SK-N-SH (cell line): ENCODE data around the gene PPCS. TPM values are rescaled to one million over a fixed set of nuclear protein-coding genes. Genes with fewer than 3 reads are reported as not detected.

Experiments used
- CTCF ChIA-PET: fragments of 300-600, 350-600 bp; formaldehyde crosslinking; extraction: SDS; loops from one replicate; lab custom pipeline; 2021; lab: Yijun Ruan, JAX
- POLR2A ChIA-PET: fragments of 350-600 bp; sonication (Branson Sonifier 250); formaldehyde crosslinking; extraction: SDS; loops from one replicate; lab custom pipeline; 2020; ENCODE audit warnings: antibody characterized with exemption, inconsistent platforms; lab: Yijun Ruan, JAX
- DNase-seq: peaks from one replicate; pipeline ENCODE4 v3.0.0; 2012
- H2AFZ ChIP-seq: fragments of 200-600 bp; sonication (generic); 2 replicates; pipeline ENCODE4 v1.8.1; 2016; ENCODE audit warnings: antibody characterized with exemption, mild to moderate bottlenecking, low read depth
- H3F3A ChIP-seq: fragments of 200-600 bp; sonication (generic); replicated peaks from 2 replicates; pipeline ENCODE3; 2016; ENCODE audit warnings: antibody characterized with exemption, mild to moderate bottlenecking; ENCODE audit not compliant: insufficient read depth
- H3K27ac ChIP-seq, 2 experiments: fragments of 200-500 bp in 1 of 2; fragments of 200-600 bp in 1 of 2; sonication (Bioruptor generic) in 1 of 2; sonication (generic), shearing (Covaris generic) in 1 of 2; 2 replicates each; pipeline versions ENCODE4 v1.5.1 to v1.6.1; 2014 to 2016; ENCODE audit warnings: low read depth in 2 of 2, inconsistent platforms in 1 of 2, low read length in 1 of 2, mild to moderate bottlenecking in 1 of 2, mixed read lengths in 1 of 2
- H3K27me3 ChIP-seq: fragments of 200-600 bp; sonication (generic), shearing (Covaris generic); 2 replicates; pipeline ENCODE4 v1.6.1; 2016; ENCODE audit warnings: mixed run types; ENCODE audit not compliant: insufficient read depth
- H3K36me3 ChIP-seq, 2 experiments: fragments of 200-500 bp in 1 of 2; fragments of 200-600 bp in 1 of 2; sonication (Bioruptor generic) in 1 of 2; sonication (generic) in 1 of 2; replicated peaks in 1 of 2; 2 replicates each; pipeline versions ENCODE3 to v1.5.1; 2014 to 2016; ENCODE audit warnings: low read length in 1 of 2, mild to moderate bottlenecking in 1 of 2; ENCODE audit not compliant: insufficient read depth in 2 of 2, control insufficient read depth in 1 of 2
- H3K4me1 ChIP-seq, 2 experiments: fragments of 200-500 bp in 1 of 2; fragments of 200-600 bp in 1 of 2; sonication (Bioruptor generic) in 1 of 2; sonication (generic), shearing (Covaris generic) in 1 of 2; 2 replicates each; pipeline versions ENCODE4 v1.5.1 to v1.6.1; 2014 to 2016; ENCODE audit warnings: low read depth in 1 of 2, low read length in 1 of 2, mixed run types in 1 of 2; ENCODE audit not compliant: insufficient read depth in 2 of 2, control insufficient read depth in 1 of 2
- H3K4me2 ChIP-seq: fragments of 200-600 bp; sonication (generic), shearing (Covaris generic); 2 replicates; pipeline ENCODE4 v1.6.1; 2017; ENCODE audit warnings: mixed run types
- H3K4me3 ChIP-seq, 2 experiments: fragments of 200-500 bp in 1 of 2; fragments of 200-600 bp in 1 of 2; sonication (Bioruptor generic) in 1 of 2; sonication (generic), shearing (Covaris generic) in 1 of 2; 2 replicates each; pipeline versions ENCODE4 v1.5.1 to v1.8.1; 2014 to 2016; ENCODE audit warnings: low read depth in 2 of 2, inconsistent platforms in 1 of 2, low read length in 1 of 2, mild to moderate bottlenecking in 1 of 2, mixed read lengths in 1 of 2, moderate library complexity in 1 of 2
- H3K79me2 ChIP-seq: fragments of 200-600 bp; sonication (generic); 2 replicates; pipeline ENCODE4 v1.8.1; 2017; ENCODE audit warnings: mild to moderate bottlenecking; ENCODE audit not compliant: insufficient read depth
- H3K9ac ChIP-seq: fragments of 200-600 bp; sonication (generic); 2 replicates; pipeline ENCODE4 v1.6.1; 2017; ENCODE audit warnings: mixed run types
- H3K9me2 ChIP-seq: fragments of 200-600 bp; sonication (generic); 2 replicates; pipeline ENCODE4 v1.6.1; 2017; ENCODE audit warnings: mixed run types
- H3K9me3 ChIP-seq: fragments of 200-600 bp; sonication (generic); 2 replicates; pipeline ENCODE4 v1.6.1; 2017; ENCODE audit warnings: mixed run types, mild to moderate bottlenecking, moderate library complexity
- H4K20me1 ChIP-seq: fragments of 200-600 bp; sonication (generic); 2 replicates; pipeline ENCODE4 v1.6.1; 2017; ENCODE audit warnings: mild to moderate bottlenecking, mixed run types; ENCODE audit not compliant: insufficient read depth
- CHD2 ChIP-seq: fragments of 150-350 bp; IDR thresholded peaks from 2 replicates; pipeline ENCODE4 v1.6.1; 2018; ENCODE audit warnings: low read length; ENCODE audit not compliant: partially characterized antibody
- EP300 ChIP-seq, 2 experiments: IDR thresholded peaks; 2 replicates each; pipeline versions ENCODE4 v1.4.0 to v1.6.1; 2012; ENCODE audit warnings: borderline replicate concordance in 1 of 2, low read depth in 1 of 2, low read length in 1 of 2
- FOXJ3 ChIP-seq: sonication (generic); formaldehyde crosslinking; IDR thresholded peaks from 2 replicates; pipeline ENCODE4 v1.5.1; 2020; ENCODE audit warnings: mild to moderate bottlenecking, missing genetic modification reagents
- FOXM1 ChIP-seq: IDR thresholded peaks from 2 replicates; pipeline ENCODE4 v1.4.0; 2012; ENCODE audit warnings: low read depth, mild to moderate bottlenecking
- JUND ChIP-seq: IDR thresholded peaks from 2 replicates; pipeline ENCODE4 v1.4.0; 2012
- MXI1 ChIP-seq: IDR thresholded peaks from 2 replicates; pipeline ENCODE4 v1.6.1; 2012; ENCODE audit warnings: mild to moderate bottlenecking, low read depth, low read length, improper control_type of control experiment
- NFIC ChIP-seq: IDR thresholded peaks from 2 replicates; pipeline ENCODE4 v1.4.0; 2012; ENCODE audit warnings: borderline replicate concordance
- NRF1 ChIP-seq: IDR thresholded peaks from 2 replicates; pipeline ENCODE4 v1.6.1; 2012; ENCODE audit warnings: low read depth, mild to moderate bottlenecking, low read length
- POLR2AphosphoS5 ChIP-seq: IDR thresholded peaks from 2 replicates; pipeline ENCODE4 v1.6.1; 2012; ENCODE audit warnings: low read depth, low read length
- RFX5 ChIP-seq: IDR thresholded peaks from 2 replicates; pipeline ENCODE4 v1.6.1; 2012; ENCODE audit warnings: mild to moderate bottlenecking, improper control_type of control experiment, low read length
- RXRA ChIP-seq: IDR thresholded peaks from 2 replicates; pipeline ENCODE4 v1.4.0; 2012; ENCODE audit warnings: low read depth, mild to moderate bottlenecking, borderline replicate concordance
- SIN3A ChIP-seq: IDR thresholded peaks from 2 replicates; pipeline ENCODE4 v1.6.1; 2012; ENCODE audit warnings: low read depth, mild to moderate bottlenecking, low read length, moderate library complexity, borderline replicate concordance
- TAF1 ChIP-seq: IDR thresholded peaks from 2 replicates; pipeline ENCODE4 v1.6.1; 2012; ENCODE audit warnings: low read depth, mild to moderate bottlenecking, low read length, moderate library complexity, borderline replicate concordance
- TEAD4 ChIP-seq: IDR thresholded peaks from 2 replicates; pipeline ENCODE4 v1.4.0; 2012; ENCODE audit warnings: mild to moderate bottlenecking, borderline replicate concordance; ENCODE audit not compliant: insufficient read depth
- YY1 ChIP-seq: IDR thresholded peaks from 2 replicates; pipeline ENCODE4 v1.4.0; 2012; ENCODE audit warnings: low read depth, mild to moderate bottlenecking
- WGBS: methylation state at CpG from one replicate; pipeline ENCODE4 v1.1.6; 2017; ENCODE audit warnings: low lambda C conversion rate; 5-methylcytosine and 5-hydroxymethylcytosine counted together
- polyA plus RNA-seq, 3 experiments: library from polyadenylated mRNA; depleted of rRNA; stranded (reverse); fragments of >200 nt; gene quantifications; 2 replicates each; pipeline ENCODE4 v1.2.3, GENCODE V29; 2012
- TF ChIP-seq, protein P1 (sequence below): IDR thresholded peaks from 2 replicates; pipeline ENCODE4 v1.4.0; 2012; ENCODE audit warnings: low read depth
- TF ChIP-seq, protein P2 (sequence below): IDR thresholded peaks from 2 replicates; pipeline ENCODE4 v1.4.0; 2012; ENCODE audit warnings: low read depth, borderline replicate concordance
- TF ChIP-seq, protein P3 (sequence below): fragments of 150-350 bp; IDR thresholded peaks from 2 replicates; pipeline ENCODE4 v1.6.1; 2017; ENCODE audit warnings: antibody characterized with exemption, low read length, low read depth, borderline replicate concordance

The PPCS gene
- polyA plus RNA-seq (2012; rRNA removed) = 25.9 and 40.0 TPM in 2 replicates
- 33.4 and 39.2 TPM in 2 replicates for polyA plus RNA-seq (2012; cell fraction: cytosol; rRNA removed)
- polyA plus RNA-seq (2012; cell fraction: nucleus; rRNA removed) = 44.4 and 77.9 TPM in 2 replicates

DNA sequence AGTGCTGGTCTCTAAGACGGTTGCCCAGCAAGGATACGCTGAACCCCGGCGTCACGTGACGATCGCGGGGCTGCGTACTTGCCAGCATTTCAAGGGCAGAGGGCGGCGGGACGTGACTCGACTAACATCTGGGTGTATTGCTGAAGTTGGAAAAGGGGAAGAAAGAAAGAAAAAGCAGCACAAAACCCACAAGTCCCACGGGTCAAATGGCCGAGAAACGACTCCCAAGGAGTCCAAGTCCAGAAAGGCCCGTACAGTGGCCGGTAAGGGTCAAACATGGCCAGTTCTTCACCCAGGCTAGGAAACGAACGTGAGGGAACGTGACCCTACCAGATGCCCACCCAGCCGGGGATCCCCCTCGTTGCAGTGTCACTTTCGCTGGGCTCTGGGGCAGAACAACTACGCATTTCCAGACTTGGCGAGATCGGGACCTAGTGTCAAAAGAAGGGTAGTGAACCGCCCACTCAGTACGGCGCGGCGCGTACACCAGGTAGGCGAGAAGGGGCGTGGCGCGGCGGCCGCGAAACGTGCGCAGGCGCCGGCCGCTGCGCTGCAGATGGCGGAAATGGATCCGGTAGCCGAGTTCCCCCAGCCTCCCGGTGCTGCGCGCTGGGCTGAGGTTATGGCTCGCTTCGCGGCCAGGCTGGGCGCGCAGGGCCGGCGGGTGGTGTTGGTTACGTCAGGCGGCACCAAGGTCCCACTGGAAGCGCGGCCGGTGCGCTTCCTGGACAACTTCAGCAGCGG is at the start of gene PPCS, which contains the start of gene ZMYND12:
PPCS (plus strand) TSS at position 534 of the 744 bp plus-strand sequence; CDS start at position 557, 23 bp downstream.
ZMYND12 (minus strand) TSS at position 13 of the 744 bp plus-strand sequence. CDS start 25 bp downstream, outside the sequence.
- peak; percentile 9 for TF ChIP-seq CHD2
- TF ChIP-seq MXI1 = peak; percentile 77; the same call in 1 of the 2 replicates
- TF ChIP-seq JUND = no peak
- TF ChIP-seq, protein P1, sequence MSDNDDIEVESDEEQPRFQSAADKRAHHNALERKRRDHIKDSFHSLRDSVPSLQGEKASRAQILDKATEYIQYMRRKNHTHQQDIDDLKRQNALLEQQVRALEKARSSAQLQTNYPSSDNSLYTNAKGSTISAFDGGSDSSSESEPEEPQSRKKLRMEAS = peak; percentile 14
- TF ChIP-seq, protein P2, sequence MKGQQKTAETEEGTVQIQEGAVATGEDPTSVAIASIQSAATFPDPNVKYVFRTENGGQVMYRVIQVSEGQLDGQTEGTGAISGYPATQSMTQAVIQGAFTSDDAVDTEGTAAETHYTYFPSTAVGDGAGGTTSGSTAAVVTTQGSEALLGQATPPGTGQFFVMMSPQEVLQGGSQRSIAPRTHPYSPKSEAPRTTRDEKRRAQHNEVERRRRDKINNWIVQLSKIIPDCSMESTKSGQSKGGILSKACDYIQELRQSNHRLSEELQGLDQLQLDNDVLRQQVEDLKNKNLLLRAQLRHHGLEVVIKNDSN = peak; percentile 96
- TF ChIP-seq EP300 (IDR thresholded peaks at IDR 0.05; ENCODE audit: borderline replicate concordance in 1 of 2, low read depth in 1 of 2, low read length in 1 of 2) = peak in 1 of 2 experiments; percentile 12; a peak in 1 of 4 replicates
- TF ChIP-seq POLR2AphosphoS5 = peak; percentile 84
- peak; percentile 56; the same call in 1 of the 2 replicates for TF ChIP-seq FOXJ3
- no peak for TF ChIP-seq RFX5
- no peak for TF ChIP-seq FOXM1
- no peak for TF ChIP-seq NFIC
- TF ChIP-seq TAF1 = peak; percentile 74
- peak; percentile 22; the same call in 1 of the 2 replicates for TF ChIP-seq TEAD4
- TF ChIP-seq YY1 = peak; percentile 77
- TF ChIP-seq, protein P3, sequence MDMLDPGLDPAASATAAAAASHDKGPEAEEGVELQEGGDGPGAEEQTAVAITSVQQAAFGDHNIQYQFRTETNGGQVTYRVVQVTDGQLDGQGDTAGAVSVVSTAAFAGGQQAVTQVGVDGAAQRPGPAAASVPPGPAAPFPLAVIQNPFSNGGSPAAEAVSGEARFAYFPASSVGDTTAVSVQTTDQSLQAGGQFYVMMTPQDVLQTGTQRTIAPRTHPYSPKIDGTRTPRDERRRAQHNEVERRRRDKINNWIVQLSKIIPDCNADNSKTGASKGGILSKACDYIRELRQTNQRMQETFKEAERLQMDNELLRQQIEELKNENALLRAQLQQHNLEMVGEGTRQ = peak; percentile 67
- peak; percentile 92 for TF ChIP-seq NRF1
- no peak for TF ChIP-seq RXRA
- no peak for TF ChIP-seq SIN3A
- Histone ChIP-seq H3K79me2 (peaks cover 14% of the 10 kb centered on the region; the same call in 1 of the 2 replicates), H4K20me1 (no peaks in the 10 kb centered on the region), H3K4me3 (peak within 1 kb of the TSS; percentile 77 to 89), H3K27me3 (no peaks in the 10 kb centered on the region), H3K9me3 (no peaks in the 10 kb centered on the region), H3K4me2 (peak within 1 kb of the TSS; percentile 96), H3F3A (peaks cover 18% of the 10 kb centered on the region), H3K4me1 (peaks cover 6 to 14% of the 10 kb centered on the region in 2 experiments; a peak in 2 of 4 replicates), H2AFZ (peak within 1 kb of the TSS; percentile 99), H3K36me3 (peaks cover 27 to 30% of the 10 kb centered on the region in 2 experiments), H3K9ac (peak within 1 kb of the TSS; percentile 95), H3K27ac (peak within 1 kb of the TSS; percentile 61 to 96), H3K9me2 (no peaks in the 10 kb centered on the region)
- ChIA-PET CTCF (no interaction called here), POLR2A (no interaction called here)
- under 1% methylated on average over 18 of the region's 66 CpGs for WGBS
- DNase-seq = peak; percentile 91
